Breast epithelium (tissue), 3 donors: ENCODE data around the gene CSF3.

Experiments used
- CTCF ChIP-seq, 3 donors: fragments of 450-650 bp; IDR thresholded peaks; one replicate each; pipeline ENCODE4 v1.5.1; 2016 to 2017; ENCODE audit warnings: antibody characterized with exemption in 3 of 3, mild to moderate bottlenecking in 3 of 3, moderate library complexity in 3 of 3
- POLR2A ChIP-seq: fragments of 450-650 bp; IDR thresholded peaks from one replicate; pipeline ENCODE4 v1.6.1; 2016; ENCODE audit warnings: antibody characterized with exemption, mild to moderate bottlenecking, moderate library complexity
- POLR2AphosphoS5 ChIP-seq, 3 donors: sonication (generic); formaldehyde crosslinking; IDR thresholded peaks; one replicate each; pipeline ENCODE4 v1.6.1; 2017; ENCODE audit warnings: antibody characterized with exemption in 3 of 3

GRCh38 chr17:39973496-39973895 is 41.7 kb upstream of the CSF3 start:
- TF ChIP-seq POLR2A (no peak), CTCF (IDR thresholded peaks at IDR 0.05) (no peak), POLR2AphosphoS5 (IDR thresholded peaks at IDR 0.05) (no peak)
